Epithelial cell of prostate (primary cell): ENCODE data around the gene OMP.
"Not testable (repeated sequence)": the region's sequence is repeated elsewhere in the genome, so short reads cannot be mapped to it uniquely, and the experiment has no call there.

Source experiments
- DNase-seq: peaks from one replicate; pipeline ENCODE4 v3.0.0-alpha.2; 2011; ENCODE audit warnings: low read depth, low spot score
- H3K27ac ChIP-seq: fragments of 450-650 bp; 2 replicates; pipeline ENCODE4 v1.5.1; 2017; ENCODE audit warnings: mild to moderate bottlenecking

The OMP gene

GRCh38 chr11:77084581-77085191, 18.0 kb upstream of the OMP start:
- no peak overlapping the region for H3K27ac ChIP-seq
- DNase-seq: no peak

- DNase-seq: no peak
- no peak overlapping the region for H3K27ac ChIP-seq
Measured at GRCh38 chr11:77085652-77086051, 17.0 kb upstream of the OMP start.

GRCh38 chr11:77086521-77087472, 15.8 kb upstream of the OMP start:
- no peak for DNase-seq
- H3K27ac ChIP-seq: no peak overlapping the region

- DNase-seq: no peak
- no peak overlapping the region for H3K27ac ChIP-seq
Measured at GRCh38 chr11:77087723-77088225, 14.9 kb upstream of the OMP start.

GRCh38 chr11:77088236-77089003, 14.2 kb upstream of the OMP start:
- no peak for DNase-seq
- H3K27ac ChIP-seq: no peak overlapping the region

- DNase-seq: no peak
- no peak overlapping the region for H3K27ac ChIP-seq
Measured at GRCh38 chr11:77089004-77089545, 13.6 kb upstream of the OMP start.

GRCh38 chr11:77090046-77090372, 12.6 kb upstream of the OMP start:
- DNase-seq: no peak
- H3K27ac ChIP-seq: no peak overlapping the region

GRCh38 chr11:77090373-77091111, 12.1 kb upstream of the OMP start:
- DNase-seq: no peak
- H3K27ac ChIP-seq: no peak overlapping the region

- H3K27ac ChIP-seq: no peak overlapping the region
- peak; percentile 27 for DNase-seq
Measured at GRCh38 chr11:77091146-77091940, 11.3 kb upstream of the OMP start.

- no peak for DNase-seq
- H3K27ac ChIP-seq: no peak overlapping the region
Measured at GRCh38 chr11:77092382-77092781, 10.3 kb upstream of the OMP start.

- no peak for DNase-seq
- H3K27ac ChIP-seq: no peak overlapping the region
Measured at GRCh38 chr11:77093056-77093891, 9.4 kb upstream of the OMP start.

GRCh38 chr11:77093987-77094840, 8.4 kb upstream of the OMP start:
- no peak overlapping the region for H3K27ac ChIP-seq
- DNase-seq: no peak

- no peak overlapping the region for H3K27ac ChIP-seq
- DNase-seq: no peak
Measured at GRCh38 chr11:77094841-77095365, 7.7 kb upstream of the OMP start.

- no peak overlapping the region for H3K27ac ChIP-seq
- DNase-seq: no peak
Measured at GRCh38 chr11:77095551-77096490, 6.8 kb upstream of the OMP start.

GRCh38 chr11:77096591-77097019, 6.0 kb upstream of the OMP start:
- no peak for DNase-seq
- H3K27ac ChIP-seq: no peak overlapping the region

- H3K27ac ChIP-seq: not testable (repeated sequence)
Measured at GRCh38 chr11:77097180-77097579, 5.5 kb upstream of the OMP start.

More at GRCh38 chr11:77097180-77097579, 5.5 kb upstream of the OMP start:
- not testable (repeated sequence) for DNase-seq
